GM19455 (cell line): ENCODE results near the gene FRMPD2.
"Not testable (repeated sequence)": the region's sequence is repeated elsewhere in the genome, so short reads cannot be mapped to it uniquely, and the experiment has no call there.

Source experiments
- ATAC-seq: cut with Tn5 transposase; IDR thresholded peaks from one replicate; pipeline ENCODE4 v1.9.1; 2021; ENCODE audit not compliant: unreplicated experiment

FRMPD2 gene

GRCh38 chr10:48290286-48290685 lies 15.8 kb upstream of the FRMPD2 start:
- ATAC-seq, result no peak

GRCh38 chr10:48289501-48290238 lies 15.2 kb upstream of the FRMPD2 start:
- ATAC-seq, result peak; percentile 52

- ATAC-seq, result no peak
These were observed 14.2 kb upstream of the FRMPD2 start for GRCh38 chr10:48288661-48289060.

GRCh38 chr10:48287417-48288391 lies 13.2 kb upstream of the FRMPD2 start:
- ATAC-seq, result no peak

- no peak for ATAC-seq
These were observed 11.9 kb upstream of the FRMPD2 start for GRCh38 chr10:48286356-48286755.

- no peak for ATAC-seq
These were observed 11.2 kb upstream of the FRMPD2 start for GRCh38 chr10:48285710-48286109.

- ATAC-seq, result no peak
These were observed 10.3 kb upstream of the FRMPD2 start for GRCh38 chr10:48284811-48285210.

- no peak for ATAC-seq
These were observed 9.6 kb upstream of the FRMPD2 start for GRCh38 chr10:48284002-48284546.

- ATAC-seq, result peak; percentile 71
These were observed 8.3 kb upstream of the FRMPD2 start for GRCh38 chr10:48282829-48283228.

- ATAC-seq, result not testable (repeated sequence)
These were observed 7.2 kb upstream of the FRMPD2 start for GRCh38 chr10:48281697-48282096.

- ATAC-seq, result peak; percentile 87
These were observed 4.7 kb upstream of the FRMPD2 start for GRCh38 chr10:48279081-48279751.

- ATAC-seq, result no peak
These were observed 2.6 kb upstream of the FRMPD2 start for GRCh38 chr10:48277093-48277492.

- ATAC-seq, result no peak
These were observed 755 bp downstream of the FRMPD2 start for GRCh38 chr10:48273741-48274140.

GRCh38 chr10:48272682-48273081 lies 1.8 kb downstream of the FRMPD2 start:
- no peak for ATAC-seq

GRCh38 chr10:48271047-48271730 lies 3.3 kb downstream of the FRMPD2 start:
- ATAC-seq, result no peak

GRCh38 chr10:48266528-48266927 lies 8.0 kb downstream of the FRMPD2 start:
- no peak for ATAC-seq

GRCh38 chr10:48258105-48258504 lies 16.4 kb downstream of the FRMPD2 start:
- ATAC-seq, result no peak

GRCh38 chr10:48257407-48257961 lies 17.0 kb downstream of the FRMPD2 start:
- ATAC-seq, result no peak

- ATAC-seq, result no peak
These were observed 18.8 kb downstream of the FRMPD2 start for GRCh38 chr10:48255722-48256121.
